GM10847 (cell line): Measurements from ENCODE around the gene HIGD1B.

ENCODE experiments used
- POLR2A ChIP-seq: IDR thresholded peaks from 2 replicates; pipeline ENCODE4 v1.6.1; 2011; ENCODE audit not compliant: insufficient read length; ENCODE audit errors: extremely low read depth

Gene HIGD1B

GRCh38 chr17:44847586-44847985, at the start of gene HIGD1B:
TSS of gene HIGD1B (plus strand) at chr17:44847883. CDS start at chr17:44848153, 270 bp downstream.
- TF ChIP-seq POLR2A = no peak

GRCh38 chr17:44798356-44798755, 49.3 kb upstream of the HIGD1B start:
- no peak for TF ChIP-seq POLR2A

GRCh38 chr17:44801880-44802279, 45.8 kb upstream of the HIGD1B start:
- no peak for TF ChIP-seq POLR2A

- no peak for TF ChIP-seq POLR2A
Observed at GRCh38 chr17:44804302-44805089, 43.2 kb upstream of the HIGD1B start.

GRCh38 chr17:44807093-44807816, 40.4 kb upstream of the HIGD1B start:
- TF ChIP-seq POLR2A = no peak

GRCh38 chr17:44807817-44808155, 39.9 kb upstream of the HIGD1B start:
- TF ChIP-seq POLR2A = no peak

GRCh38 chr17:44808156-44808555, 39.5 kb upstream of the HIGD1B start:
- TF ChIP-seq POLR2A = no peak

GRCh38 chr17:44812263-44812662, 35.4 kb upstream of the HIGD1B start:
- no peak for TF ChIP-seq POLR2A

GRCh38 chr17:44820631-44821212, 27.0 kb upstream of the HIGD1B start:
- no peak for TF ChIP-seq POLR2A

GRCh38 chr17:44826123-44826790, 21.4 kb upstream of the HIGD1B start:
- no peak for TF ChIP-seq POLR2A

- no peak for TF ChIP-seq POLR2A
Observed at GRCh38 chr17:44827863-44828262, 19.8 kb upstream of the HIGD1B start.

- TF ChIP-seq POLR2A = no peak
Observed at GRCh38 chr17:44828919-44829522, 18.7 kb upstream of the HIGD1B start.

GRCh38 chr17:44829523-44830358, 17.9 kb upstream of the HIGD1B start, which contains the start of gene GJC1:
TSS of gene GJC1 (minus strand) at chr17:44830287. CDS start at chr17:44805817, 24,470 bp downstream.
- peak; percentile 12 for TF ChIP-seq POLR2A
